Activated CD4-positive, alpha-beta T cell treated with anti-CD3 and anti-CD28 coated beads for 24 hours (primary cell): ENCODE results near the gene GCNT1.
"Not testable (repeated sequence)": the region's sequence is repeated elsewhere in the genome, so short reads cannot be mapped to it uniquely, and the experiment has no call there.

Experiments used
- DNase-seq, 2 donors: peaks; one replicate each; pipeline ENCODE4 v3.0.0-alpha.2; 2020; ENCODE audit warnings: low read depth in 2 of 2

GCNT1 gene

DNA sequence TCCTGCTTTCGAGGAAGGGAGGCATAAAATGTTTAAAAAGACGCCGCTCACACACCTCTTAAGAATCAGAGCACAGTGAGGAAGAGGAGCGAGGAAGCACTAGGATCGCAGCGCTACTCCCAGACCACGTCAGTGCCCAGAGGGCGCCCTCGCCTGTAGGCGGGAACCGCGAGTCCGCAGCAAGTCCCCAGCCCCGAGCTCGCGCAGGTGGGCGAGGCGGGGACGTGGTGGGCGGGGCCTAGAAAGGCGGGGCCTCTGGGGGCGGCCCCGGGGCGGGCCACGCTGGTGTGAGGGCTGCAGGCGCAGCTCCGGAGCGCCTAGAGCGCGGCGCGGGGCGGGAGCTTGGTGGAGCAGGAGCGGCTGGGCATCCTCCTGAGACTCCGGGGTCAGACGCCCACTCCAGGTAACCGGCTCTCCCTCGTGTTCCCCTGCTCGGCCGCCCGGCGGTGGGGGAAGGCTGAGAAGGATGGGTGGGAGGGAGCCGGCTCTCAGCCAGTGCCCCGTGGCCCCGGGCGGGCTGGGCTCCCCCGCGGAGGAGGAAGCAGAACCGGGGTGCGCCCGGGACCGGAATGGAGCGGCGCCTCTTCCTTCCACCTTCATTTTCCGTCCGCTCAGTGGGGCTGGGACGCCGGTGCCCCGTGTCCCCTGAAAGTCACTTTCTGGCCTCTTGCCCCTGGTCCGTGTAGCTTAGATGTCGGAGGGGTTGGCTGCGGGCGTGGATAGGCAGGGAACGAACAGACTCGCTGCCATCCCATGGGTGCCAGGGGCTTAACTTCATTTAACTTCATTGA is at the start of gene GCNT1:
TSS of gene GCNT1 (plus strand) at position 280 of the 791 bp plus-strand sequence. CDS start 43,200 bp downstream, outside the sequence.
- peak; percentile 84 to 89 for DNase-seq

DNA sequence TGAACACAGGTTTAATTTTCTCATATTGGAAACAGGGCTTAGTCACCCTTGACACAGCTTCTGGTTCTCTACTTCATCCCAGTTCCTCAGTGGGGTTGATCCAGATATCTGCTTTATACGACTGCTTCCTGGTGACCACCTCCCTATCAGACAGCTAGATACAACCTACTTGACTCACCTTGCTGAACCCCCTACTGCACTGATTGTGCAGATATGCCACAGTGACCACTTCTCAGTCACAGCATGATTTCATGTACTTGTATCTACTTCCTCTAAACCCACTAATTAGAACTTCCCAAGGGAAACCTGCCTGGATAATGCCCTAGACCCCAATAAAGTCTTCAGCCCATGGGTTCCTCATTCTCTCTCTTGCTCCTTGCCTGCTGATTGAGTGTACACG is 46.3 kb upstream of the GCNT1 start:
- no peak for DNase-seq

DNA sequence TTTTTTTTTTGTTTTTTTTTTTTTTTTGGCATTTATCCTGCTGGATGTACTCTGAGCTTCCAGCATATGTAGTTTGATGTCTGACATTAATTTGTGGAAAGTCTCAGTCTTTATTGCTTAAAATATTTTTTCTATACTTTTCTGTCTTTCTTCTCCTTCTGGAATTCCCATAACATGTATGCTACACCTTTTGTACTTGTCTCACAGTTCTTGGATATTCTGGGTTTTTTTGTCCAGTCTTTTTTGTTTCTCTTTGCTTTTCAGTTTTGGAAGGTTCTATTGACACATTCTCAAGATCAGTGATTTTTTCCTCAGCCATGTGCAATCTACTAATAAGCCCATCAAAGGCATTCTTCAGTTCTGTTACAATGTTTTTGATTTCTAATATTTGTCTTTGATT is 45.3 kb upstream of the GCNT1 start:
- no peak for DNase-seq

DNA sequence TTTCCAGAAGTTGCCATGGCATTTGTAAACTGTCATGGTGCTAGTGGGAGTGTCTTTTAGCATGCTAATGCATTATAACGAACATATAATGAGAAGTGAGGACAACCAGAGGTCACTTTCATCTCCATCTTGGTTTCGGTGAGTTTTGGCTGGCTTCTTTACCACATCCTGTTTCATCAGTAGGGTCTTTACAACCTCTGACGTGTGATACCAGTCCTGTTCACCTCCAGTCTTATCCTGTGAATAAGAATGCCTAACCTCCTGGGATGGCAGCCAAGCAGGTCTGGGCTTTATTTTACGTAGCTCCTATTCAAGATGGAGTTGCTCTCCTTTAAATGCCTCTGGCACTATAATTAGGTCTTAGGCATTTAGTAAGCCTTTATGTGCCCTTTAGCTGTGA is 44.3 kb upstream of the GCNT1 start:
- DNase-seq = no peak

DNA sequence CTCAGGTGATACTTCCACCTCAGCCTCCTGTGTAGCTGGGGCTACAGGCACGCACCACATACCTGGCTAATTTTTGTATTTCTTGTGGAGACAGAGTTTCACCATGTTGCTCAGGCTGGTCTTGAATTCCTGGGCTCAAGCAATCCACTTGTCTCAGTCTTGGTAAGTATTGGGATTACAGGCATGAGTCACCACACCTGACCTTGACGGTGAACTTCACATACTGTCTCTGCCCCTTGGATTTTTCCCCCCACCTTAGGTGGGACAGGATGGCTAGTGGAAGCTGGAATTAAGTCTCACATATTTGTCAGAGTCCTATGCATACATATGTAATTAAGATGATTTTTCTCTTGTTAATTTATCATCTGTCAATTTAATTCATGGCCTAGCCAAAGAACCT is 43.8 kb upstream of the GCNT1 start:
- no peak for DNase-seq

DNA sequence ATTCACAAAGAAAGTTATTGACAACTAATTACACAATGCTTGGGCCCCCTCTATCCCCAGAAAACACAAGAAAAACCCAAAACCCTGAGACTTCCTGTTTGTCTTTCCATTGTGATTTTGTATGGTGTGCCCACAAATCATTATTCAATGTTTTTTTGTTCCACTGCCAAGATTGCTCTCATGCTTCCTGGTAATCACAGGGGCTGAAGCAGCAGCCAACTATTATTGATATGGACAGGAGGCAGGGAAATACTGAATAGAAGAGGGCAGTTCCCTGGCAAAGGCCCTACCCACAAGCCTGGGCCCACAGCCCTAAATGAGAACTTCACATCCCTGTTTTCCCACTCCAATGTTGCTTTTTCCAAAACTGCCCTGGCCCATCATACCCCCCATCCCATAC is 43.3 kb upstream of the GCNT1 start:
- no peak for DNase-seq

DNA sequence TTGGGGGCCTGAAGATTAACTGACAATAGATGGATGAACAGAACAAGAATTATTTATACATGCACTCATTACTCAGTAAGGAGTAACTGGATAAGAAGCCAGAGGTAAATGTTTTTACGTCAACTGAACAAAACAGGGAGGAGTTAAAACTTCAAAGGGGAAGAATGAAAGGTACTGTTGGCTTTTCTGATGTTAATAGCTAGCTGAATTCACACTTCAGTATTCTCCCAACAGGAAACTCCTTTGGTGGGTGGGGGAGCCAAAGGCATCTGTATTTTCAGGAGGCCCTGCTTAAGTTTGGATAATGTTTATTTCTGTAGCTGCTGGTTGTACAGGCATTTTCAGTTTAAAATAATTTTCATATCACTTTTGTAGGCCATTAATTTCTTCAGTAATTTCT is 41.6 kb upstream of the GCNT1 start:
- DNase-seq = no peak

DNA sequence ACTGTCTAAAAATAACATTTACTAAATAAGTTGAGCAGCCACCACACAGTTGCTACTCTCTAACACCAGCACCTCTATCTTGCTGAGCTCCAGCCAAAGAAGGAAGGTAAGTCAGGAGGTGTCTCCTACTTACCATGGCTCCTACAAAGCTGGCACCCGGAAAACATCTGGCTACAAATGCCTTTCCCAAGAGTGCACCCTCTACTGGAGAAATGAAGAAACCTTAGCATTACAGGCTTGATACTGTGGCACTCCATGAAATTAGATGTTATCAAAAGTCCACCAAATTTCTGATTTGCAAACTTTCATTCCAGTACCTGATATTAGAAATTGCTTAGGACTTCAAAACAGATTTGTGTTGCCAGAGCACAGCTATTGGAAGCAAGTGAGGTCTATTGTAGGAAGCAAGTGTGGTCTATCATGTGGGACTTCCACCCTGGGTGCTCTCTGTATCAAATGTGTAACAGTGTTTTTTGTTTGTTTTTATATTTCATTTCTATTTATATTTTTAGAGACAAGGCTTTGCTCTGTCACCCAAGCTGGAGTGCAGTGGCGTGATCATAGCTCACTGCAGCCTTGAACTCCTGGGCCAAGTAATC is 39.1 kb upstream of the GCNT1 start:
- no peak for DNase-seq

DNA sequence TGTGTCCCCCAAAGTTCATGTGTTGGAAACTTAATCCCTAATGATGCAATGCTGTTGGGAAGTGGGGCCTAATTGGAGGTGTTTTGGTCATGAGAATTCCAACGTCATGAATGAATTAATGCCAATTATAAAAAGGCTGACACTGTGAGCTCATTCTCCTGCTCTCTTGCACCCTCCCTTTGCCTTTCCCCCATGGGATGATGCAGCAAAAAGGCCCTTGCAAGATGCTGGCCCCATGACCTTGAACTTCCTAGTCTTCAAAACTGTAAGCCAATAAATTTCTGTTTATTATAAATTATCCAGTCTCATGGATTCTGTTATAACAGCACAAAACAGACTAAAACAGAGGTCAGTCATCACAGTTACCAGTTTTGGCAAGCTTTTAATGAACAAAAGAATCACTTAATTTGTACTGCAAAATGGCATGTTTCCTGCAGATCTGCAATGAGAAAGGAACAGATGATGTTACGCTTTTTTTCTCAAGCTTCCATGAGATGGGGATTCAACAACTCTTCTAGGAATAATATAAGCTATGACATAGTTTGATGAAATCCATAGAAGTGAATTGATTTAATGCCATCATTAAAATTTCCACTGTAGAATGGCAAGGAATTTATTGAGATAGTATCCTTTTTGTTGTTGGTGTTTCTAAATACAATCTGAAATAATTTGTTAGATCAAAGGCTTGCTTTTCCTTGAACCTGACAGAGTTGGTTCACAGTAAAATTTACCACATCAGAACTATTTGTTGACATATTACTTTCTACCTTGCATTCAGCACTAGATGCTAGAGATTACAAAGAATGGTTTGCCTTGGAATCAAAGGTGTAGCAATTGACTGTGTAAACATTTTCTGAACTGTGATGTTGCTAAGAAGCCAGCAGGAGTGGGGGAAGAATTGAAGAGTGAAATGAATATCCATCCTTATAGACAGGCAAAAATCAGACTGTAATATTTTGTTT is 35.5 kb upstream of the GCNT1 start:
- DNase-seq = no peak

DNA sequence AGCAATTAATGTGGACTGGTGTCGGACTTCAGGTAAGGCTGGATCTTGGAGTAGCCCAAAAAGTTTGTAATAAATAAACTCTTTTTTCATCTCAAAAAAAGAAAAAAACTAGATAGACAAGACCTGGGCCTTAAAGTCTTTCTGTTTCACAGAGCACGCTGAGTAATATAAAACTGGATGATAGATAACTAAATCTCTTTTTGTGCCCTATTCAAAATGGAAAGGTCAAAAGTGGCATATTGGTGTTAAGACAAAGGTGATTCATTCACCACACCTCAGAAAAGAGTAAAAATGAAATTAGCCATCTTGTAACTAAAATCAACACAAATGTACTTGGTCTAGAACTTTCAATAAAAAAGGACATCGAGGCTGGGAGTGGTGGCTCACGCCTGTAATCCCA is 34.5 kb upstream of the GCNT1 start:
- no peak for DNase-seq

DNA sequence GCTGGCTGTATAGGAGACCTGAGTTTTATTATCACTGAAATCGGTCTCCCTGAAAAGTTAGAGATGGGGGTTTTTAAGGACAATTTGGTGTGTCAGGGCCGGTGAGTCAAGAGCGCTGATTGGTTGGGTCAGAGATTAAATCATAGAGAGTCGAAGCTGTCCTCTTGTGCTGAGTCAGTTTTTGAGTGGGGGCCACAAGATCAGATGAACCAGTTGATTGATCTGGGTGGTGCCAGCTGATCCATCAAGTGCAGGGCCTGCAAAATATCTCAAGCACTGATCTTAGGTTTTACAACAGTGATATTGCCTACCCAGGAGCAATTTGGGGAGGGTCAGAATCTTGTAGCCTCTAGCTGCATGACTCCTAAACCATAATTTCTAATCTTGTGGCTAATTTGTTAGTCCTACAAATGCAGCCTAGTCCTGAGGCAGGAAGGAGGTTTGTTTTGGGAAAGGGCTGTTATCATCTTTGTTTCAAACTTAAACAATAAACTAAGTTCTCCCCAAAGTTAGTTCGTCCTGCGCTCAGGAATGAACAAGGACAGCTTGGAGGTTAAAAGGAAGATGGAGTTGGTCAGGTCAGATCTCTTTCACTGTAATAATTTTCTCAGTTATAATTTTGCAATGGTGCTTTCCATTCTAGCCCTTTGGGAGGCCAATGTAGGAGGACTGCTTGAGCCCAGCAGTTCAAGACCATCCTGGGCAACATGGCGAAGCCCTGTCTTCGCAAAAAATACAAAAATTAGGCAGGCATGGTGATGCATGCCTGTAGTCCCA is 33.1 kb upstream of the GCNT1 start:
- DNase-seq = no peak

DNA sequence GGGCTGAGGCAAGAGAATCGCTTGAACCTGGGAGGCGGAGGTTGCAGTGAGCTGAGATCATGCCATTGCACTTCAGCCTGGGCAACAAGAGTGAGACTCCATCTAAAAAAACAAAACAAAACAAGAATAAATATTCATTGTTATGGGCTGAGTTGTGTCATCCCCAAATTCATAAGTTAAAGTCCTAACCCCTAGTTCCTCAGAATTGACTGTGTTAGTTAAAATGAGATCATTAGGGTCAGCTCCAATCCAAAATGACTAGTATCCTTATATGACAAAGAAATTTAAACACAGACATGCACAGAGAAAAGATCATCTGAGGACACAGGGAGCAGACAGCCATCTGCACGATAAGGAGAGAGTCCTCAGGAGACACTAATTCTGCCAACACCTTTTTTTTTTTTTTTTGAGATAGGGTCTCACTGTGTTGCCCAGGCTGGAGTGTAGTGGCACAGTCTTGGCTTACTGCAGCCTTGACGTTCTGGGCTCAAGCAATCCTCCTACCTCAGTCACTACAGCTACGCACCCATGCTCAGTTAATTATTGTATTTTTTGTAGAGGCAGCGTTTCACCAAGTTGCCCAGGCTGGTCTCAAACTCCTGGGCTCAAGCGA is 32.1 kb upstream of the GCNT1 start:
- no peak for DNase-seq

DNA sequence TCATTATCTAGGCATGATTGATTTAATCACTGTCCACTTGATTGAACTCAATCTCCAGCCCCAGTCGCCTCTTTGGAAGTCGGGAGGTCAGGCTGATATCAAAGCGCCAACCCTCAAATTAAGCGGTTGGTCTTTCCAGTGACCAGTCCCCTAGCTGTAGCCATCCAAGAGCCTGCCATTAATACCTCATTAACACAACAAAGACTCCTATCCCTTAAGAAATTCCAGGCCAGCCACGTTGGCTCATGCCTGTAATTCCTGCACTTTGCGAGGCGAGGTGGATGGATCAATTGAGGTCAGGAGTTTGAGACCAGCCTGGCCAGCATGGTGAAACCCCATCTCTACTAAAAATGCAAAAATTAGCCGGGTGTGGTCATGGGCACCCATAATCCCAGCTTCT is 27.4 kb upstream of the GCNT1 start:
- DNase-seq = no peak

DNA sequence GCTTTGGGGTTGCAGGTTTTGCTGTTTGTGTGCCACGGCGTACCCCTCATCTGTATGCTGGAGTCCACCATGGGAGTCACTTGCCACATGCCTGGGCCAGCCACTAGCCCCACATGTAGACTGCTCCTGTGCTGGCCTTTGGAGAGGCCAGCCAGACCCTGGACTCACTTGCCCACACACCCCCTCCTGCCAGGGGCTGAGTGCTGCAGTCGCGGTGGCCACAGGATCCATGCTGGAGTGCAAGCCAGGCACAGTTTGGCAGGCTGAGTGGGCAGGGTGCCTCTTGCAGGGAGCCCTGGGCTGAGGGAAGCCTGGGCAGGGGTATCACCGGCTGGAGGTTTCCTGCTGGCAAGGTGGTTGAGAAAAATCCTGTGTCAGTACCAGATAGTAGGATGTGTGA is 25.6 kb upstream of the GCNT1 start:
- no peak for DNase-seq

DNA sequence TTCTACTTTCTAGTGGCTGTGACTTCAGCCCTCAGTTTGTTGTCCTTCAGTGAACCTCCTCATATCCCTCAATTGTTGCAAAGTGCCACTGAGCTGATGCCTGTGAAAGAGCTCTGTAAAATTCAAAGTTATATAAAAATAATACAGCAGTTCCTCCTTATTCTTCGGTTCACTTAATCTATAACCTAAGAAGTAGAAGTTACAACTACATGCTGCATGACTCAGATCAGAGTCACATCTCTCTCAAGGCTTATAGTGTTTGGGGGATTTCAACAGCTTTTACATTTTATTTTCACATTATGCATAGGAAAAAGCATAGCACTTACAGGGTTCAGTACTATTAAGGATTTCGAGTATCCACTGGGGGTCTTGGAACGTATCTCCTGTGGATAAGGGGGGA is 25.1 kb upstream of the GCNT1 start:
- DNase-seq = no peak

DNA sequence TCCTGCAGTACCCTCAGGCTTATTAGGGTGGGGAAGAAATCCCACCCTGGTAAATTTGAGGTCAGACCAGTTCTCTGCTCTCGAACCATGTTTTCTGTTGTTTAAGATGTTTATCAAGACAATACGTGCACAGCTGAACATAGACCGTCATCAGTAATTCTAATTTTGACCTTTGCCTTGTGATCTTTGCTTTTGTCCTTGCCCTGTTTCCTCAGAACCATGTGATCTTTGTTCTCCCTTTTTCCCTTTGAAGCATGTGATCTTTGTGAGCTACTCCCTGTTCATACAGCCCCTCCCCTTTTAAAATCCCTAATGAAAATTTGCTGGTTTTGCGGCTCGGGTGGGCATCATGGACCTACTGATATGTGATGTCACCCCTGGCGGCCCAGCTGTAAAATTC is 24.1 kb upstream of the GCNT1 start:
- not testable (repeated sequence) for DNase-seq

DNA sequence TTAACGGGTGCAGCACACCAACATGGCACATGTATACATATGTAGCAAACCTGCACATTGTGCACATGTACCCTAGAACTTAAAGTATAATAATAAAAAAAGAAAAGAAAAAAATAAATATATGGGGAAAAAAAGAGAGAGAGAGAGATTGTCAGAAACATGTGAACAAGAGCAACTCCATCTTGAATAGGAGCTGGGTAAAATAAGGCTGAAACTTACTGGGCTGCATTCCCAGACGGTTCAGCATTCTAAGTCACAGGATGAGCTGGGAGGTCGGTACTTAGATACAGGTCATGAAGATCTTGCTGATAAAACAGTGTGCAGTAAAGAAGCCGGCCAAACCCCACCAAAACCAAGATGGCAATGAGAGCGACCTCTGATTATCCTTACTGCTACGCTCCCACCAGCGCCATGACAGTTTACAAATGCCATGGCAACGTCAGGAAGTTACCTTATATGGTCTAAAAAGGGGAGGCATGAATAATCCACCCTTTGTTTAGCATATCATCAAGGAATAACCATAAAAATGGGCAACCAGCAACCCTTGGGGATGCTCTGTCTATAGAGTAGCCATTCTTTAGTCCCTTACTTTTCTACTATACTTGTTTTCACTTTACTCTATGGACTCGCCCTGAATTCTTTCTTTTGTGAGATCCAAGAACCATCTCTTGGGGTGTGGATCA is 21.8 kb upstream of the GCNT1 start:
- not testable (repeated sequence) for DNase-seq

DNA sequence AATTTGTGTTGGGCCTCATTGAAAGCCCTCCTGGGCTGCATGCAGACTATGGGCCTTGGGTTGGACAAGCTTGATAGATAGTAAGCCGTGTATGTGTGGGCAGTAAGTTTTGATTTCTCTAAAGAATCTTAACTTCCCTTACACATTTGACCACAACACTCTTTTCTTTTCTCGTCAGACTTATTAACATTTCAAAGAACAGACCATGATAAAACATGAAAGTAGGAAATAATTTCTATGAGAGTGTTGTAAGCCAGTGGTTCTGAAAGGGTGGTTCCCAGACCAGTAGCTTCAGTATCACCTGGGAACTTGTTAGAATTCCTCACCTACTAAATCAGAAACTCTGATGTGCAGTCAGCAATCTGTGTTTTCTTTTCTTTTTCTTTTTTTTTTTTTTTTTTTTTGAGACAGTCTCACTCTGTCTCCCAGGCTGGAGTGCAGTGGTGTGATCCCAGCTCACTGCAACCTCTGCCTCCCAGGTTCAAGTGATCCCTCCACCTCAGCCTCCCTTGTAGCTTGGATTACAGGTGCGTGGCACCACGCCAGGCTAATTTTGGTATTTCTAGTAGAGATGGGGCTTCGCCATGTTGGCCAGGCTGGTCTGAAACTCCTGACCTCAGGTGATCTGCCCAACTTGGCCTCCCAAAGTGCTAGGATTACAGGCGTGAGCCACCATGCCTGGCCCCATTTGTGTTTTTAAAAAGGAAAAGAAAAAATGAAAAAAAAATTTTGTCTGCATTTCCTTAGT is 20.0 kb upstream of the GCNT1 start:
- no peak for DNase-seq

DNA sequence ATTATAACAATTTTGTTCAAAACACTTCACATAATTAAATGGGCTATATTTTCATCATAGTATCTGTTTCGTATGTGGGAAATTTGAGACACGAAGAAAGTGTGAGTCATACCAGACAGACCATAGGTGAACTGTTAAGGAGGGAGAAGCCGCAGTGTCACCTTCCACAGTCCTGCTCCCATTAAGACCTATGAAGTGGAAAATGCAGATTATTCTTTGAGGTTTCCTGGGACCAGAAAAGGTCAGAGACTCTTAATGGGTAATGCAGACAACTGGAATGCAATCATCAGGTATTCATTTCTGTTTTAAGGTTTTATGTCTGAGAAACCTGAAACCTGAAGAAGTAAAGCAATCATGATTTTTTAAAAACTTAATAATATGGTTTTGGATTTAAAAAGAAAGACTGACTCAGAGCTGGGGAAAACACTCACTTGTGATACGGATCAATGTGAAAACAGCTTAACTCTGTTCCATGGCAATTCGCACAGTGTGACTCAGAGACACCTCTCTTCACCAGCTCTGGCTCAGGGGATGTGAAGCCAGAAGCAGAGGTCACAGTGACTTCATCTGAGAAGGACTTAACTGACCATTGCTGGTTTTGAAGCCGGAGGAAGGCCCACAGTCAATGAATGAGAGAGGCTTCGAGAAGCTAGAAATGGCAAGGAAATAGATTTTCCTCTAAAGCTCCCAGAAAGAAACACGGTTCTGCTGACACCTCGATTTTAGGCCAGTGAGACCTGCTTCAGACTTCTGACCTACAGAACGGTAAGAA is 17.2 kb upstream of the GCNT1 start:
- peak in 1 of 2 donors; percentile 17 for DNase-seq
